WTC11 (cell line): Measurements from ENCODE around the gene CEP85L. TPM values are rescaled to one million over a fixed set of nuclear protein-coding genes. Genes with fewer than 3 reads are reported as not detected.

ENCODE experiments used
- ATAC-seq: fragments of 200-7000 bp; cut with Tn5 transposase; 2 replicates; pipeline ENCODE4 v1.10.0; 2021; ENCODE audit warnings: mild to moderate bottlenecking, moderate library complexity
- CTCF ChIA-PET: fragments of 300-600 bp; sonication (Branson Sonifier 250); formaldehyde crosslinking; loops from one replicate; lab custom pipeline; 2021; ENCODE audit warnings: antibody characterized with exemption; lab: Charles Lee
- POLR2A ChIA-PET: fragments of 350-600 bp; sonication (Branson Sonifier 250); formaldehyde crosslinking; loops from one replicate; lab custom pipeline; 2021; ENCODE audit warnings: antibody characterized with exemption; lab: Charles Lee
- DNase-seq: peaks from one replicate; pipeline ENCODE4 v3.0.0; 2021; ENCODE audit warnings: low spot score
- H3K27ac Mint-ChIP-seq: 2 replicates; pipeline ENCODE4 v1.8.0; 2021; ENCODE audit warnings: mixed read lengths
- H3K27me3 Mint-ChIP-seq: 2 replicates; pipeline ENCODE4 v1.8.0; 2021; ENCODE audit warnings: low read depth, mild to moderate bottlenecking, moderate library complexity, mixed read lengths
- H3K36me3 Mint-ChIP-seq: 2 replicates; pipeline ENCODE4 v1.8.0; 2021; ENCODE audit warnings: mixed read lengths
- H3K4me1 Mint-ChIP-seq: 2 replicates; pipeline ENCODE4 v1.8.0; 2022; ENCODE audit warnings: mixed read lengths
- H3K4me3 Mint-ChIP-seq: 2 replicates; pipeline ENCODE4 v1.8.0; 2021; ENCODE audit warnings: mild to moderate bottlenecking, moderate library complexity, mixed read lengths
- H3K9me3 Mint-ChIP-seq: 2 replicates; pipeline ENCODE4 v1.8.0; 2021; ENCODE audit warnings: mixed read lengths
- AFF4 ChIP-seq: sonication (generic); formaldehyde crosslinking; IDR thresholded peaks from 2 replicates; pipeline ENCODE4 v1.8.1; 2023; ENCODE audit warnings: mild to moderate bottlenecking, missing genetic modification reagents, borderline replicate concordance
- ATF1 ChIP-seq: sonication (generic); formaldehyde crosslinking; IDR thresholded peaks from 2 replicates; pipeline ENCODE4 v1.8.1; 2023; ENCODE audit warnings: mild to moderate bottlenecking, moderate library complexity, missing genetic modification reagents
- ATF2 ChIP-seq: sonication (generic); formaldehyde crosslinking; IDR thresholded peaks from 2 replicates; pipeline ENCODE4 v1.8.1; 2022; ENCODE audit warnings: low read depth, missing genetic modification reagents, borderline replicate concordance
- CREB1 ChIP-seq: sonication (generic); formaldehyde crosslinking; IDR thresholded peaks from 2 replicates; pipeline ENCODE4 v1.8.0; 2023; ENCODE audit warnings: mild to moderate bottlenecking, missing genetic modification reagents
- CREM ChIP-seq: sonication (generic); formaldehyde crosslinking; IDR thresholded peaks from 2 replicates; pipeline ENCODE4 v1.8.1; 2022; ENCODE audit warnings: mild to moderate bottlenecking, missing genetic modification reagents, moderate library complexity
- E2F1 ChIP-seq: sonication (generic); formaldehyde crosslinking; IDR thresholded peaks from 2 replicates; pipeline ENCODE4 v1.8.0; 2022; ENCODE audit warnings: mild to moderate bottlenecking, missing genetic modification reagents
- ESRRA ChIP-seq: sonication (generic); formaldehyde crosslinking; IDR thresholded peaks from 2 replicates; pipeline ENCODE4 v1.8.1; 2022; ENCODE audit warnings: mild to moderate bottlenecking, missing genetic modification reagents, borderline replicate concordance
- FOXJ3 ChIP-seq: sonication (generic); formaldehyde crosslinking; IDR thresholded peaks from 2 replicates; pipeline ENCODE4 v1.9.0; 2021; ENCODE audit warnings: missing genetic modification reagents, mild to moderate bottlenecking, borderline replicate concordance
- HMGA2 ChIP-seq: fragments of 250-450 bp; sonication (Bioruptor Pico); IDR thresholded peaks from 2 replicates; pipeline ENCODE4 v1.4.0; 2021; ENCODE audit warnings: mild to moderate bottlenecking, moderate library complexity
- NR1H2 ChIP-seq: sonication (generic); formaldehyde crosslinking; IDR thresholded peaks from 2 replicates; pipeline ENCODE4 v1.9.0; 2021; ENCODE audit warnings: mild to moderate bottlenecking, moderate library complexity, missing genetic modification reagents
- PRDM15 ChIP-seq: sonication (generic); formaldehyde crosslinking; IDR thresholded peaks from 2 replicates; pipeline ENCODE4 v1.8.0; 2022; ENCODE audit warnings: missing genetic modification reagents
- SMAD4 ChIP-seq: sonication (generic); formaldehyde crosslinking; IDR thresholded peaks from 2 replicates; pipeline ENCODE4 v1.8.0; 2022; ENCODE audit warnings: mild to moderate bottlenecking, missing genetic modification reagents
- TCF7 ChIP-seq: sonication (generic); formaldehyde crosslinking; IDR thresholded peaks from 2 replicates; pipeline ENCODE4 v1.8.0; 2022; ENCODE audit warnings: mild to moderate bottlenecking, low read depth, missing genetic modification reagents, moderate library complexity
- USF1 ChIP-seq: sonication (generic); formaldehyde crosslinking; IDR thresholded peaks from 2 replicates; pipeline ENCODE4 v1.8.0; 2022; ENCODE audit warnings: mild to moderate bottlenecking, missing genetic modification reagents
- ZBTB21 ChIP-seq: sonication (generic); formaldehyde crosslinking; IDR thresholded peaks from 2 replicates; pipeline ENCODE4 v1.8.1; 2023; ENCODE audit warnings: mild to moderate bottlenecking, missing genetic modification reagents, borderline replicate concordance
- ZMAT4 ChIP-seq: fragments of 250-450 bp; sonication (Bioruptor Pico); IDR thresholded peaks from 2 replicates; pipeline ENCODE4 v1.9.0; 2021; ENCODE audit warnings: mild to moderate bottlenecking
- ZNF263 ChIP-seq: sonication (generic); formaldehyde crosslinking; IDR thresholded peaks from 2 replicates; pipeline ENCODE4 v1.8.1; 2022; ENCODE audit warnings: low read depth, mild to moderate bottlenecking, moderate library complexity, missing genetic modification reagents
- ZNF281 ChIP-seq: sonication (generic); formaldehyde crosslinking; IDR thresholded peaks from 2 replicates; pipeline ENCODE4 v1.8.0; 2023; ENCODE audit warnings: mild to moderate bottlenecking, missing genetic modification reagents
- total RNA-seq: library from RNA; stranded (reverse); gene quantifications from 3 replicates; pipeline ENCODE4 v1.2.3, GENCODE V29; 2021

The CEP85L gene
- total RNA-seq, 1 experiment from 2014 or later, result 32.5 TPM

- TF ChIP-seq CREM (CRISPR knock-in tag) (no peak), AFF4 (CRISPR knock-in tag) (no peak), PRDM15 (CRISPR knock-in tag) (no peak), ZMAT4 (no peak), E2F1 (CRISPR knock-in tag) (no peak), ATF2 (CRISPR knock-in tag) (no peak), FOXJ3 (CRISPR knock-in tag) (no peak), HMGA2 (CRISPR knock-in tag) (no peak), SMAD4 (CRISPR knock-in tag) (no peak), CREB1 (CRISPR knock-in tag) (no peak), NR1H2 (CRISPR knock-in tag) (no peak)
- peaks cover 13% of the 10 kb centered on the region for H3K9me3 Mint-ChIP-seq
- H3K36me3 Mint-ChIP-seq, result 0 out of 2 replicates have a peak, but pooled peaks cover 2% of the 10 kb centered on the region
- ChIA-PET POLR2A (no interaction called here), CTCF (no interaction called here)
- no peak for ATAC-seq
- no peaks in the 10 kb centered on the region for H3K27me3 Mint-ChIP-seq
- no peak overlapping the region for H3K4me3 Mint-ChIP-seq
- H3K27ac Mint-ChIP-seq, result no peak overlapping the region
- H3K4me1 Mint-ChIP-seq, result no peaks in the 10 kb centered on the region
- DNase-seq, result no peak
These were observed 116.1 kb downstream of the CEP85L start for GRCh38 chr6:118535176-118535844.

GRCh38 chr6:118530942-118531341 is 120.4 kb downstream of the CEP85L start:
- Mint-ChIP-seq H3K4me1 (peaks cover 8% of the 10 kb centered on the region), H3K36me3 (0 out of 2 replicates have a peak, but pooled peaks cover 2% of the 10 kb centered on the region), H3K27ac (no peak overlapping the region), H3K9me3 (peaks cover 13% of the 10 kb centered on the region), H3K27me3 (no peaks in the 10 kb centered on the region), H3K4me3 (no peak overlapping the region)
- ATAC-seq (no peak), DNase-seq (no peak)
- POLR2A ChIA-PET, result interaction anchor here (0.5 kb wide), 1 partner anchor 617 kb away, joined by 3 read pairs; no protein-coding TSS in a partner anchor
- CTCF ChIA-PET, result no interaction called here
- TF ChIP-seq ESRRA (CRISPR knock-in tag) (no peak), ZNF263 (no peak), TCF7 (CRISPR knock-in tag) (no peak), E2F1 (CRISPR knock-in tag) (no peak), ATF1 (CRISPR knock-in tag) (no peak), ZBTB21 (no peak), ZNF281 (CRISPR knock-in tag) (no peak), USF1 (CRISPR knock-in tag) (no peak), HMGA2 (CRISPR knock-in tag) (no peak)
